Thoracic aorta (tissue), 2 donors: ENCODE data around the gene ITPR3. TPM values are rescaled to one million over a fixed set of nuclear protein-coding genes. Genes with fewer than 3 reads are reported as not detected.

Experiments used
- ATAC-seq: fragments of 150-250 bp; one replicate; pipeline ENCODE4 v1.8.0; 2017; ENCODE audit warnings: low read depth; ENCODE audit not compliant: insufficient number of reproducible peaks, low FRiP score
- DNase-seq: peaks from one replicate; pipeline ENCODE4 v3.0.0-alpha.2; 2020; ENCODE audit warnings: low spot score
- H3K27ac ChIP-seq, 2 donors: fragments of 200-600 bp; sonication (generic); 1 replicate in 1 of 2; 2 replicates in 1 of 2; pipeline ENCODE4 v1.5.1; 2016; ENCODE audit warnings: mild to moderate bottlenecking in 2 of 2, moderate library complexity in 2 of 2
- H3K27me3 ChIP-seq: fragments of 200-600 bp; sonication (generic); replicated peaks from 2 replicates; pipeline ENCODE4 v1.6.0; 2016; ENCODE audit warnings: mild to moderate bottlenecking; ENCODE audit not compliant: insufficient read depth
- H3K36me3 ChIP-seq: fragments of 200-600 bp; sonication (generic); one replicate; pipeline ENCODE4 v1.5.1; 2016
- H3K4me1 ChIP-seq, 2 donors: fragments of 200-600 bp; sonication (generic); 1 replicate in 1 of 2; 2 replicates in 1 of 2; pipeline versions ENCODE4 v1.5.1 to v1.6.0; 2016; ENCODE audit warnings: low read depth in 2 of 2, mild to moderate bottlenecking in 1 of 2; ENCODE audit not compliant: control insufficient read depth in 1 of 2
- H3K4me3 ChIP-seq: fragments of 200-600 bp; sonication (generic); 2 replicates; pipeline ENCODE4 v1.5.1; 2016; ENCODE audit warnings: mild to moderate bottlenecking
- H3K9me3 ChIP-seq: fragments of 200-600 bp; sonication (generic); 2 replicates; pipeline ENCODE4 v1.5.1; 2016
- CTCF ChIP-seq: fragments of 200-600 bp; sonication (generic); IDR thresholded peaks from one replicate; pipeline ENCODE4 v1.5.1; 2019; ENCODE audit warnings: antibody characterized with exemption
- total RNA-seq, 2 donors: library from RNA; depleted of rRNA; stranded (reverse); fragments of >200 nt; gene quantifications; one replicate each; pipeline versions ENCODE4 v1.1.0 to v1.2.3, GENCODE V29; 2016

ITPR3 gene
- total RNA-seq, 2 donors from 2014 or later: 15.2 to 21.2 TPM

DNA sequence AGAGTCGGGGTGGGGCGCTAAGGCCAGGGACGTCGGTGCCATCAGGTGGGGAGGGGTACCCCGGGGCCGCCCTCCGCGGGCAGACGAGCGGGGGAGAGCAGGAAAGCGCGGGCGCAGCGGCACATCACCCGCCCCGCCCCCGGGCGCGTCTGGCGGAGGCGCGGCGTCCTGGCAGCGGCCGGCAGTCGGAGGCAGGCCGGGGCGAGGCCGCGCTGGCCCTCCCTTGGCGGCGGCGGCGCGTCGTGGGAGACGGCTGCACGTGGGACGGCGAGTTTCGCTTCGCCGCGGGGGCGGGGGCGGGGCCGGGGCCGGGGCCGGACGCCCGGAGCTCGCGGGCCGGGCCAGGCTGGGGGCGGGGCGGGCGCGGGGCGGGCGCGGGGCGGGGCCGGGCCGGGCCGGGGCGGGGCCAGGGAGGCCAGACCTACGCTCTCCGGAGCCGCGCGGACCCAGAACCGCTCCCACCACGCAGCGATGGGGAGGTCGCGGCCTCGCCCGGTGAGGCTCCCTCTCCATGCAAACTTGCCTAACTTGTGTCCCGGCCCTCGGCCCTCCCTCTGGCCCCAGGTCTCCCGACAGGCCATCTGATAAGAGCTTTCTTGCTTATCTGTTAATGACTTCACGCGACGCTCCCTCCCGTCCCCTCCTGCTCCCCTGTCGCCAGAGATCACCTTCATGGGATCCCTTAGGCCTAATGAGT lies 12.5 kb downstream of the ITPR3 start:
- Histone ChIP-seq H3K4me3 (peak overlapping the region; percentile 77), H3K27me3 (no peaks in the 10 kb centered on the region), H3K4me1 (peaks cover 9 to 21% of the 10 kb centered on the region in 2 donors), H3K9me3 (no peaks in the 10 kb centered on the region), H3K27ac (no peak overlapping the region), H3K36me3 (no peaks in the 10 kb centered on the region)
- DNase-seq (no peak), ATAC-seq (peak; percentile 63)
- no peak for TF ChIP-seq CTCF

DNA sequence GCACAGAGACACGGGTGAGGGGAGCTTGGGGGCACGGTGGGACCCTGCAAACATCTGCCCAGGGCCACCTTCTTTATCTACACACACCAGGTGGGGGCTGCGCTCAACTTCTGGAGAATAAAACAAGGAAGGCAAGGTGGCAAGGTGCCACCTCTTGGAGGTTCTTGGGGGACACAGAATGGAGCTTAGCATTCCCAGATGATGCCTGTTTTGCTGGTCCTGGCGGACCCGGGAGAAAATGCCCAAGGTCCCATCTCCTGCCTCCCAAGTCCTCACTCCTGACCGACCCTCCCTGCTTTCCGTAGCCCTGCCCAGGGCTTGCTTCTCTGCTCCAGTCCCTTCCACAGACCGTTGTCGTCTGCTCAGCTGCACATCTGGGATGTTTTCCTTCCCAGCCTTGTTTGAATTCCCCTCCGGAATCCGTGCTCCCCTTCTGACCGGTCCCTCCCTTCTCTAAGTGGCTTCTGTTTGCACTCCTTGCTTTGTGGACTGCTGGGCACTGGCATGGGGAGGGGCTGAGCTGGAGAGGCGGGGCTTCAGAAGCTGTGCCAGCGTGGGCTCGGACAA lies 13.1 kb downstream of the ITPR3 start:
- peaks cover 9 to 21% of the 10 kb centered on the region in 2 donors for H3K4me1 ChIP-seq
- no peaks in the 10 kb centered on the region for H3K36me3 ChIP-seq
- no peaks in the 10 kb centered on the region for H3K9me3 ChIP-seq
- H3K4me3 ChIP-seq: peak overlapping the region; percentile 77
- H3K27ac ChIP-seq: no peak overlapping the region
- ATAC-seq: no peak
- TF ChIP-seq CTCF: no peak
- H3K27me3 ChIP-seq: no peaks in the 10 kb centered on the region
- DNase-seq: no peak

GRCh38 chr6:33634946-33635345 lies 13.8 kb downstream of the ITPR3 start:
- ATAC-seq (no peak), DNase-seq (no peak)
- Histone ChIP-seq H3K27me3 (no peaks in the 10 kb centered on the region), H3K36me3 (no peaks in the 10 kb centered on the region), H3K27ac (no peak overlapping the region), H3K4me1 (peaks cover 9 to 21% of the 10 kb centered on the region in 2 donors), H3K4me3 (no peak overlapping the region), H3K9me3 (no peaks in the 10 kb centered on the region)
- no peak for TF ChIP-seq CTCF

DNA sequence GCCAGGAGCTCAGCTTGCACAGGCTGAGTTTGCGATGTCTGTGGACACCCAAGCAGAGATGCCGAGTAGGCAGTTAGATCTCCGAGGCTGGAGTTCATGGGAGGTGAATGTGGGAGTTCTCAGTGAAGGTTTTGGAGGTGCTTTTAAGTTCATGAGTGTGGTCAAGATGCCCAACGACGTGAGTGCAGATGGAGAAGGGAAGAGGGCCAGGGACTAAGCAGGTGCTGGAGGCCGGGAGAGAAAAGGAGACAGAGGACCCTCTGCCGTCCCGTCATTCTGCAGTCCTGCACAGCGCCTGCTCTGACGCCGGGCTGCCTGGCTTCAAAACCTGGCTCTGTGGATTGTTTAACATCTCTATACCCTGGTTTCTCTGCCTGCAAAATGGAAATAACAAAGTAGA lies 15.5 kb downstream of the ITPR3 start:
- no peak overlapping the region for H3K27ac ChIP-seq
- peaks cover 9 to 21% of the 10 kb centered on the region in 2 donors for H3K4me1 ChIP-seq
- H3K4me3 ChIP-seq: no peak overlapping the region
- TF ChIP-seq CTCF: no peak
- ATAC-seq (no peak), DNase-seq (no peak)
- H3K27me3 ChIP-seq: no peaks in the 10 kb centered on the region
- no peaks in the 10 kb centered on the region for H3K9me3 ChIP-seq
- no peaks in the 10 kb centered on the region for H3K36me3 ChIP-seq

GRCh38 chr6:33638556-33638955 lies 17.4 kb downstream of the ITPR3 start:
- no peak for TF ChIP-seq CTCF
- H3K4me1 ChIP-seq: peaks cover 6 to 13% of the 10 kb centered on the region in 2 donors
- DNase-seq (no peak), ATAC-seq (no peak)
- no peaks in the 10 kb centered on the region for H3K27me3 ChIP-seq
- no peak overlapping the region for H3K4me3 ChIP-seq
- H3K9me3 ChIP-seq: no peaks in the 10 kb centered on the region
- no peaks in the 10 kb centered on the region for H3K36me3 ChIP-seq
- no peak overlapping the region for H3K27ac ChIP-seq
